HepG2 (cell line): ENCODE results near the gene EPB41L4A. TPM values are rescaled to one million over a fixed set of nuclear protein-coding genes. Genes with fewer than 3 reads are reported as not detected.

Experiments
- ATAC-seq: fragments of 200-7000 bp; cut with Tn5 transposase; 3 replicates; pipeline ENCODE4 v1.9.1; 2020; ENCODE audit warnings: mild to moderate bottlenecking, moderate library complexity
- BruUV-seq: library from RNA; stranded (reverse); fragments of 400-500 nt; replicated peaks from 2 replicates; lab custom pipeline; 2021; lab: Mats Ljungman, UMichigan
- CTCF ChIA-PET: fragments of 300-600 bp; formaldehyde crosslinking; extraction: SDS; loops from one replicate; lab custom pipeline; 2021; ENCODE audit warnings: low total read pairs, inconsistent platforms, low intra/inter-chr PET ratio; lab: Yijun Ruan, JAX
- POLR2A ChIA-PET: fragments of 350-600 bp; sonication (Branson Sonifier 250); formaldehyde crosslinking; loops from one replicate; lab custom pipeline; 2020; ENCODE audit warnings: antibody characterized with exemption, inconsistent platforms; lab: Yijun Ruan, JAX
- DNase-seq: peaks from one replicate; pipeline ENCODE4 v3.0.0-alpha.2; 2015; ENCODE audit warnings: low spot score
- FAIRE-seq: peaks from 3 replicates; lab custom pipeline; 2011; peaks lifted over from hg19 to GRCh38; lab: Jason Lieb, UNC
- H2AFZ ChIP-seq: one replicate; pipeline ENCODE4 v1.6.1; 2011; ENCODE audit warnings: low read length, inconsistent platforms
- H3K27ac ChIP-seq: fragments of 300-600 bp; 3 replicates; pipeline ENCODE4 v1.8.0; 2011; ENCODE audit warnings: mixed run types, mild to moderate bottlenecking, mixed read lengths, low read length, inconsistent platforms; ENCODE audit not compliant: insufficient read depth; ENCODE audit errors: extremely low read length
- H3K27me3 ChIP-seq, 2 experiments: fragments of 200-600 bp in 1 of 2; 2 replicates in 1 of 2; 3 replicates in 1 of 2; pipeline versions ENCODE4 v1.6.0 to v1.8.0; 2011; ENCODE audit warnings: low read length in 2 of 2, mild to moderate bottlenecking in 2 of 2, moderate library complexity in 2 of 2, inconsistent platforms in 1 of 2; ENCODE audit not compliant: insufficient read depth in 2 of 2, control insufficient read depth in 1 of 2
- H3K36me3 ChIP-seq, 2 experiments: fragments of 200-600 bp in 1 of 2; replicated peaks in 1 of 2; 2 replicates in 1 of 2; 3 replicates in 1 of 2; pipeline versions ENCODE4 v1.5.1 to v1.8.0; 2011; ENCODE audit warnings: low read length in 2 of 2, inconsistent platforms in 1 of 2; ENCODE audit not compliant: insufficient read depth in 2 of 2, control insufficient read depth in 1 of 2
- H3K4me1 ChIP-seq: 2 replicates; pipeline ENCODE4 v1.5.1; 2012; ENCODE audit warnings: low read length, inconsistent platforms; ENCODE audit not compliant: insufficient read depth
- H3K4me2 ChIP-seq: 2 replicates; pipeline ENCODE4 v1.6.0; 2011; ENCODE audit warnings: low read depth, low read length, inconsistent platforms
- H3K4me3 ChIP-seq, 3 experiments: fragments of 200-600 bp in 1 of 3; sonication (generic), shearing (Covaris generic) in 1 of 3; replicated peaks in 1 of 3; 2 replicates each; pipeline ENCODE4 v1.5.1; 2011 to 2016; ENCODE audit warnings: low read length in 3 of 3, inconsistent platforms in 2 of 3, low read depth in 2 of 3, mild to moderate bottlenecking in 2 of 3, control low read depth in 1 of 3, mixed read lengths in 1 of 3; ENCODE audit not compliant: insufficient read depth in 1 of 3
- H3K79me2 ChIP-seq: one replicate; pipeline ENCODE4 v1.6.1; 2011; ENCODE audit warnings: low read length, inconsistent platforms; ENCODE audit not compliant: insufficient read depth
- H3K9ac ChIP-seq: 2 replicates; pipeline ENCODE4 v1.6.0; 2011; ENCODE audit warnings: mild to moderate bottlenecking, low read depth, low read length, inconsistent platforms; ENCODE audit not compliant: insufficient read depth
- H3K9me3 ChIP-seq: 2 replicates; pipeline ENCODE4 v1.5.1; 2012; ENCODE audit warnings: mild to moderate bottlenecking, low read length
- H4K20me1 ChIP-seq: 2 replicates; pipeline ENCODE4 v1.6.0; 2011; ENCODE audit warnings: inconsistent platforms, mild to moderate bottlenecking, low read length, moderate library complexity; ENCODE audit not compliant: insufficient read depth
- ZFP62 ChIP-seq: sonication (generic); formaldehyde crosslinking; IDR thresholded peaks from 2 replicates; pipeline ENCODE4 v1.4.0; 2020; ENCODE audit warnings: missing genetic modification reagents
- ZNF383 ChIP-seq: sonication (generic); formaldehyde crosslinking; IDR thresholded peaks from 2 replicates; pipeline ENCODE4 v1.4.0; 2020; ENCODE audit warnings: missing genetic modification reagents, mild to moderate bottlenecking, borderline replicate concordance
- ZNF878 ChIP-seq: sonication (generic); formaldehyde crosslinking; IDR thresholded peaks from 2 replicates; pipeline ENCODE4 v1.8.1; 2023; ENCODE audit warnings: mild to moderate bottlenecking, missing genetic modification reagents, moderate library complexity
- WGBS: methylation state at CpG from one replicate; pipeline ENCODE4 v1.1.6; 2017; ENCODE audit warnings: low lambda C conversion rate; 5-methylcytosine and 5-hydroxymethylcytosine counted together
- in situ Hi-C: cut with HindIII; loops from 2 replicates; pipeline ENCODE4 v1.10.0; 2017; ENCODE audit warnings: low pct_unique_long_range_greater_than_20kb; ENCODE audit not compliant: extremely low pct_ligation_motif_present
- intact Hi-C: fragments of 100-400 bp; cut with micrococcal nuclease; formaldehyde crosslinking; loops from one replicate; pipeline ENCODE4 v1.10.0; 2022; ENCODE audit not compliant: unreplicated experiment
- polyA plus RNA-seq, 8 experiments: library from polyadenylated mRNA; depleted of rRNA in 3 of 8; stranded (reverse) in 7 of 8; unstranded in 1 of 8; fragments of >200 nt; fragmentation: Illumina TruSeq in 4 of 8; extraction: Trizol in 4 of 8; gene quantifications; 2 replicates each; pipeline versions ENCODE4 v1.2.1 to v1.2.3, GENCODE V29; 2011 to 2016; ENCODE audit warnings: low read depth in 4 of 8, missing spikeins in 1 of 8, mixed read lengths in 1 of 8; ENCODE audit not compliant: insufficient read depth in 1 of 8
- total RNA-seq, 5 experiments: library from RNA; depleted of rRNA; stranded (reverse); fragments of >200 nt; fragmentation: Illumina TruSeq; extraction: Trizol; gene quantifications; 2 replicates each; pipeline ENCODE4 v1.2.3, GENCODE V29; 2016; ENCODE audit warnings: low read depth in 1 of 5
- TF ChIP-seq, protein P1 (sequence below): sonication (generic); formaldehyde crosslinking; IDR thresholded peaks from 2 replicates; pipeline ENCODE4 v1.5.0; 2020; ENCODE audit warnings: missing genetic modification reagents, mild to moderate bottlenecking, borderline replicate concordance
- TF ChIP-seq, protein P2 (sequence below): sonication (generic); formaldehyde crosslinking; IDR thresholded peaks from 2 replicates; pipeline ENCODE4 v1.4.0; 2020; ENCODE audit warnings: mild to moderate bottlenecking, low read depth, missing genetic modification reagents

The EPB41L4A gene
- total and polyA plus RNA-seq, 2 of the 13 experiments (the other 11 are each of a cell fraction or from before 2014, with no cell fraction given), result 0.07 TPM; not detected in 1

DNA sequence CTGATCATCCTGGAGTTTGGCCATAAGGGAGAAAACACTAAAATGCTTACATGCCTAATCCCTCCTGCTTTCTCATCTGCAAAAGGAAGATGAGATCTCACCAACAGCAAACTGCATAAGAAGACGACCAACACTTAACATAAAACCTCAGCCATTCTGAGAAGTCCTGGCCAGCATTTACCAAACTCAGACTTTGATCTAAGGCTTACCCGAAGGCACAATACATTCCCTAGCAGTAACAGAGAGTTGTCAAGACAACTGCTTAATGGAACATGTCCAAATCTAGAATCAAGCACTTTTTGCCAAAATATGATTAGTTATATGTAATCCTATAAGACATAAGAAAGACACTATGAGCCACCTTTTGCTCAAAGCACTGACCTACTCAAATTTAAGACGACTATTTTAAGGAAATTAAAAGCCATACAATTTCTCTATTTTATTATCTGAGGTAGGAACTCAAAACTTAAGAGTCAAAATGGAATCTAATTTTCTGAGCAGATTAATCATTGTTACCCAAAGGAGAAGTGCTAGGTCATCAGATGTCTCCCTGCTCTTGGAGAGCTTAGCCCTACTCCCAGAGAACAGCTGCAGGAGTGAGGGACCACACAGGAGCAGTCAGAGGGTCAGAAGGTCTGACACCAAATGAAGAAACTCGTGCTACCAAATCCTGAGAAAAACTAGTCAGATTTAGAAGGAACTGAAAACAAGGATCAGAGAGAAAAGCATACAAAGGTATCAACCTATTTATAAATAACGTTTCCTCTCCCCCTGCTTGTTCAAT, 39.3 kb downstream of the EPB41L4A start:
- Histone ChIP-seq H2AFZ (no peak overlapping the region), H3K4me3 (no peak overlapping the region), H3K36me3 (no peaks in the 10 kb centered on the region), H3K79me2 (no peaks in the 10 kb centered on the region), H3K4me1 (no peaks in the 10 kb centered on the region), H3K27me3 (no peaks in the 10 kb centered on the region), H3K9ac (no peak overlapping the region), H4K20me1 (no peaks in the 10 kb centered on the region), H3K9me3 (no peaks in the 10 kb centered on the region), H3K4me2 (no peak overlapping the region), H3K27ac (no peak overlapping the region)
- no peak for ATAC-seq
- ChIA-PET CTCF (no interaction called here), POLR2A (no interaction called here)
- 0% methylated on average over 5 of the region's 5 CpGs for WGBS
- in situ Hi-C loops (no loop called here), intact Hi-C loops (no loop called here)
- DNase-seq, result no peak
- BruUV-seq, result no TSS peak
- TF ChIP-seq, protein P1, sequence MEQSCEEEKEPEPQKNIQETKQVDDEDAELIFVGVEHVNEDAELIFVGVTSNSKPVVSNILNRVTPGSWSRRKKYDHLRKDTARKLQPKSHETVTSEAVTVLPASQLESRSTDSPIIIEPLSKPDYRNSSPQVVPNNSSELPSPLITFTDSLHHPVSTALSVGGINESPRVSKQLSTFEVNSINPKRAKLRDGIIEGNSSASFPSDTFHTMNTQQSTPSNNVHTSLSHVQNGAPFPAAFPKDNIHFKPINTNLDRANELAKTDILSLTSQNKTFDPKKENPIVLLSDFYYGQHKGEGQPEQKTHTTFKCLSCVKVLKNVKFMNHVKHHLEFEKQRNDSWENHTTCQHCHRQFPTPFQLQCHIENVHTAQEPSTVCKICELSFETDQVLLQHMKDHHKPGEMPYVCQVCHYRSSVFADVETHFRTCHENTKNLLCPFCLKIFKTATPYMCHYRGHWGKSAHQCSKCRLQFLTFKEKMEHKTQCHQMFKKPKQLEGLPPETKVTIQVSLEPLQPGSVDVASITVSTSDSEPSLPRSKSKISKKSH, result no peak
- TF ChIP-seq, protein P2, sequence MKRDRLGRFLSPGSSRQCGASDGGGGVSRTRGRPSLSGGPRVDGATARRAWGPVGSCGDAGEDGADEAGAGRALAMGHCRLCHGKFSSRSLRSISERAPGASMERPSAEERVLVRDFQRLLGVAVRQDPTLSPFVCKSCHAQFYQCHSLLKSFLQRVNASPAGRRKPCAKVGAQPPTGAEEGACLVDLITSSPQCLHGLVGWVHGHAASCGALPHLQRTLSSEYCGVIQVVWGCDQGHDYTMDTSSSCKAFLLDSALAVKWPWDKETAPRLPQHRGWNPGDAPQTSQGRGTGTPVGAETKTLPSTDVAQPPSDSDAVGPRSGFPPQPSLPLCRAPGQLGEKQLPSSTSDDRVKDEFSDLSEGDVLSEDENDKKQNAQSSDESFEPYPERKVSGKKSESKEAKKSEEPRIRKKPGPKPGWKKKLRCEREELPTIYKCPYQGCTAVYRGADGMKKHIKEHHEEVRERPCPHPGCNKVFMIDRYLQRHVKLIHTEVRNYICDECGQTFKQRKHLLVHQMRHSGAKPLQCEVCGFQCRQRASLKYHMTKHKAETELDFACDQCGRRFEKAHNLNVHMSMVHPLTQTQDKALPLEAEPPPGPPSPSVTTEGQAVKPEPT (CRISPR knock-in tag), result no peak
- TF ChIP-seq ZNF383 (CRISPR knock-in tag) (no peak), ZNF878 (CRISPR knock-in tag) (no peak), ZFP62 (CRISPR knock-in tag) (no peak)
- FAIRE-seq, result no peak
